Heart left ventricle (tissue), 16 donors: ENCODE measurements around the gene PRMT9. TPM values are rescaled to one million over a fixed set of nuclear protein-coding genes. Genes with fewer than 3 reads are reported as not detected.
A peak's percentile ranks its signal among the peaks of the same experiment; 100 is the strongest.

Source experiments
- ATAC-seq, 4 donors: fragments of 200-7000 bp; cut with Tn5 transposase; one replicate each; pipeline ENCODE4 v1.9.1; 2020 to 2022; ENCODE audit warnings: moderate library complexity in 4 of 4, mild to moderate bottlenecking in 3 of 4, moderate number of reproducible peaks in 1 of 4
- DNase-seq, 5 donors: peaks; one replicate each; pipeline ENCODE4 v3.0.0-alpha.2; 2020
- H3K27ac ChIP-seq, 12 donors: fragments of 200-600 bp; sonication (generic) in 4 of 12; one replicate each; pipeline versions ENCODE4 v1.5.0 to v1.8.0; 2016 to 2022; ENCODE audit warnings: mild to moderate bottlenecking in 2 of 12
- H3K27me3 ChIP-seq, 9 donors: fragments of 200-600 bp; sonication (generic) in 2 of 9; one replicate each; pipeline versions ENCODE4 v1.5.1 to v1.8.0; 2016 to 2022; ENCODE audit warnings: mild to moderate bottlenecking in 3 of 9
- H3K36me3 ChIP-seq, 9 donors: fragments of 200-600 bp; sonication (generic) in 2 of 9; one replicate each; pipeline versions ENCODE4 v1.5.0 to v1.8.0; 2018 to 2022; ENCODE audit warnings: mild to moderate bottlenecking in 2 of 9
- H3K4me1 ChIP-seq, 12 donors: fragments of 200-600 bp; sonication (generic) in 4 of 12; one replicate each; pipeline versions ENCODE4 v1.5.0 to v1.8.0; 2016 to 2022; ENCODE audit warnings: mild to moderate bottlenecking in 3 of 12
- H3K4me3 ChIP-seq, 12 donors: fragments of 200-600 bp; sonication (generic) in 4 of 12; one replicate each; pipeline versions ENCODE4 v1.5.0 to v1.8.0; 2017 to 2022; ENCODE audit warnings: mild to moderate bottlenecking in 9 of 12, moderate library complexity in 4 of 12
- H3K9me3 ChIP-seq, 12 donors: fragments of 200-600 bp; sonication (generic) in 4 of 12; one replicate each; pipeline versions ENCODE4 v1.5.0 to v1.8.0; 2016 to 2022; ENCODE audit warnings: mild to moderate bottlenecking in 1 of 12
- CTCF ChIP-seq, 12 donors: fragments of 200-600 bp; sonication (generic) in 4 of 12; IDR thresholded peaks; one replicate each; pipeline versions ENCODE4 v1.5.0 to v1.8.0; 2018 to 2022; ENCODE audit warnings: antibody characterized with exemption in 12 of 12, mild to moderate bottlenecking in 5 of 12
- POLR2A ChIP-seq, 2 donors: fragments of 450-650 bp; IDR thresholded peaks; one replicate each; pipeline ENCODE4 v1.6.1; 2017; ENCODE audit warnings: antibody characterized with exemption in 2 of 2, mild to moderate bottlenecking in 2 of 2, moderate library complexity in 2 of 2
- WGBS, 4 donors: extraction: QIAGEN DNeasy Blood & Tissue Kit in 2 of 4; methylation state at CpG; one replicate each; pipeline versions ENCODE4 v1.1.5 to v1.1.7; 2013 to 2018; 5-methylcytosine and 5-hydroxymethylcytosine counted together
- intact Hi-C, 10 donors: fragments of 100-400 bp; cut with DNase I; formaldehyde crosslinking; loops; one replicate each; pipeline versions ENCODE4 v1.11.1 to v1.14.2; 2022
- polyA plus RNA-seq, 2 donors: library from polyadenylated mRNA; stranded (reverse); fragments of 200-250 nt; gene quantifications; one replicate each; pipeline ENCODE4 v1.2.3, GENCODE V29; 2013
- total RNA-seq, 9 donors: library from RNA; depleted of rRNA in 2 of 9; stranded (reverse); fragments of >200 nt in 2 of 9; fragmentation: NEBNext Ultra II Directional in 3 of 9; extraction: Animal tissue kit (Norgen Biotek cat#: 25700) in 3 of 9; gene quantifications; one replicate each; pipeline versions ENCODE4 v1.1.0 to v1.2.4, GENCODE V29; 2016 to 2023
- donor health status: ischemic (EF 13 %, LVEDD 7.1; RV severe dilation, severe dysfunction).
- donor health status: healthy with polysubstance abuse.
- donor health status: DM: no; HTN: yes; CAD: no.
- donor health status: DM: no; HTN: no; CAD: no.
- donor health status: ischemic (EF 25% LVEDD 6.9; RV normal size, moderate dysfunction).
- donor health status: ischemic (EF 25% LVEDD 5.7; RV mildly dilated, moderate dysfunction).
- donor health status: healthy.
- donor health status: DM: yes; HTN: yes; CAD: no.
- donor health status: ischemic (EF 35%, LVEDD 5.7; RV mildly dilated, moderate dysfunction).
- donor health status: nonischemic (EF 11% LVEDD 7.7; RV severe dilation, severe dysfunction).
- donor health status: DM: yes; HTN: yes; CAD: no.
- donor health status: PGD.
- donor health status: ischemic (EF 29% LVEDD 5.4; RV normal size, mild dysfunction).
- donor health status: nonischemic (EF 23%, LVEDD 6.1; RV moderate dilation, normal function).

PRMT9 gene
- total and polyA plus RNA-seq, 11 donors, result 3.0 to 9.1 (median 5.2) TPM

GRCh38 chr4:147596981-147597380, 87.0 kb downstream of the PRMT9 start:
- DNase-seq (no peak), ATAC-seq (no peak)
- WGBS, 4 donors, result 0 to 58% (median 27%) methylated on average over 1 of the region's 1 CpG
- Histone ChIP-seq H3K9me3 (no peaks in the 10 kb centered on the region), H3K4me3 (no peak overlapping the region), H3K27me3 (no peaks in the 10 kb centered on the region), H3K27ac (no peak overlapping the region), H3K4me1 (no peaks in the 10 kb centered on the region), H3K36me3 (no peaks in the 10 kb centered on the region)
- no peak for TF ChIP-seq POLR2A (IDR thresholded peaks at IDR 0.05)
- no peak for TF ChIP-seq CTCF (IDR thresholded peaks at IDR 0.05)
- intact Hi-C loops, result loop anchor here in 5 of 10 donors (5.0 to 10.0 kb wide), 3 partner anchors 572 to 582 kb away; no protein-coding TSS in a partner anchor

GRCh38 chr4:147596377-147596776, 87.6 kb downstream of the PRMT9 start:
- WGBS, 4 donors, result 66 to 75% (median 72%) methylated on average over 1 of the region's 1 CpG
- Histone ChIP-seq H3K27ac (no peak overlapping the region), H3K27me3 (no peaks in the 10 kb centered on the region), H3K4me3 (no peak overlapping the region), H3K9me3 (no peaks in the 10 kb centered on the region), H3K36me3 (no peaks in the 10 kb centered on the region), H3K4me1 (no peaks in the 10 kb centered on the region)
- TF ChIP-seq POLR2A (IDR thresholded peaks at IDR 0.05) (no peak), CTCF (IDR thresholded peaks at IDR 0.05) (no peak)
- no peak for DNase-seq
- intact Hi-C loops, result loop anchor here in 5 of 10 donors (5.0 to 10.0 kb wide), 3 partner anchors 572 to 582 kb away; no protein-coding TSS in a partner anchor
- ATAC-seq, result no peak

- no peak overlapping the region for H3K4me3 ChIP-seq
- H3K27ac ChIP-seq, result no peak overlapping the region
- DNase-seq, result no peak
- H3K27me3 ChIP-seq, result no peaks in the 10 kb centered on the region
- TF ChIP-seq POLR2A (IDR thresholded peaks at IDR 0.05), result no peak
- TF ChIP-seq CTCF (IDR thresholded peaks at IDR 0.05), result no peak
- H3K36me3 ChIP-seq, result no peaks in the 10 kb centered on the region
- H3K4me1 ChIP-seq, result peaks cover 0 to 8% (median 0%) of the 10 kb centered on the region in 12 donors
- no peak for ATAC-seq
- WGBS, 4 donors, result 81 to 90% (median 86%) methylated on average over 2 of the region's 2 CpGs
- intact Hi-C loops, result loop anchor here in 6 of 10 donors (5.0 to 10.0 kb wide), 7 partner anchors 432 to 580 kb away; no protein-coding TSS in a partner anchor
- no peaks in the 10 kb centered on the region for H3K9me3 ChIP-seq
Observed at GRCh38 chr4:147594578-147594977, 89.4 kb downstream of the PRMT9 start.

GRCh38 chr4:147594107-147594506, 89.9 kb downstream of the PRMT9 start:
- no peak overlapping the region for H3K4me3 ChIP-seq
- WGBS, 4 donors, result 34 to 50% (median 38%) methylated on average over 5 of the region's 5 CpGs
- no peaks in the 10 kb centered on the region for H3K9me3 ChIP-seq
- H3K36me3 ChIP-seq, result no peaks in the 10 kb centered on the region
- no peaks in the 10 kb centered on the region for H3K27me3 ChIP-seq
- ATAC-seq (no peak), DNase-seq (no peak)
- TF ChIP-seq CTCF (IDR thresholded peaks at IDR 0.05) (peak in 1 of 12 donors; percentile 6), POLR2A (IDR thresholded peaks at IDR 0.05) (no peak)
- peaks cover 0 to 11% (median 0%) of the 10 kb centered on the region in 12 donors for H3K4me1 ChIP-seq
- intact Hi-C loops, result loop anchor here in 6 of 10 donors (5.0 to 10.0 kb wide), 7 partner anchors 432 to 579 kb away; no protein-coding TSS in a partner anchor
- H3K27ac ChIP-seq, result no peak overlapping the region
